Activated B cell treated with CpG ODN at 0.5 μM for 24 hours (primary cell): ENCODE data around the gene FAM168A. TPM values are rescaled to one million over a fixed set of nuclear protein-coding genes. Genes with fewer than 3 reads are reported as not detected.

ENCODE experiments used
- ATAC-seq: fragments of 200-7000 bp; cut with Tn5 transposase; one replicate; pipeline ENCODE4 v1.10.0; 2021; ENCODE audit warnings: low read depth, mild to moderate bottlenecking, moderate library complexity
- CTCF ChIA-PET: fragments of 350-600 bp; sonication (Branson Sonifier 250); formaldehyde crosslinking; loops from one replicate; lab custom pipeline; 2021; ENCODE audit warnings: antibody characterized with exemption; lab: Charles Lee
- POLR2A ChIA-PET: fragments of 350-600 bp; sonication (Branson Sonifier 250); formaldehyde crosslinking; loops from one replicate; lab custom pipeline; 2021; ENCODE audit warnings: antibody characterized with exemption; lab: Charles Lee
- DNase-seq: peaks from one replicate; pipeline ENCODE4 v3.0.0; 2022
- H3K27ac Mint-ChIP-seq: one replicate; pipeline ENCODE4 v1.8.0; 2020; ENCODE audit warnings: mixed read lengths
- H3K27me3 Mint-ChIP-seq: one replicate; pipeline ENCODE4 v1.8.0; 2021; ENCODE audit warnings: mixed read lengths
- H3K36me3 Mint-ChIP-seq: one replicate; pipeline ENCODE4 v1.8.0; 2021; ENCODE audit warnings: low read depth, mixed read lengths
- H3K4me1 Mint-ChIP-seq: one replicate; pipeline ENCODE4 v1.8.0; 2021; ENCODE audit warnings: mixed read lengths
- H3K4me3 Mint-ChIP-seq: one replicate; pipeline ENCODE4 v1.8.0; 2020; ENCODE audit warnings: mild to moderate bottlenecking, mixed read lengths
- H3K9me3 Mint-ChIP-seq: one replicate; pipeline ENCODE4 v1.8.0; 2020; ENCODE audit warnings: mixed read lengths
- intact Hi-C: fragments of 100-400 bp; cut with micrococcal nuclease; formaldehyde crosslinking; loops from one replicate; pipeline ENCODE4 v1.15.1; 2024
- total RNA-seq: library from RNA; stranded (reverse); gene quantifications from 2 replicates; pipeline ENCODE4 v1.2.3, GENCODE V29; 2022
- TF ChIP-seq, protein P1 (sequence below): fragments of 200-600 bp; IDR thresholded peaks from one replicate; pipeline ENCODE4 v1.8.0; 2022; ENCODE audit warnings: antibody characterized with exemption, mild to moderate bottlenecking

Gene FAM168A
- total RNA-seq, 1 donor from 2014 or later, result 16.5 TPM

DNA sequence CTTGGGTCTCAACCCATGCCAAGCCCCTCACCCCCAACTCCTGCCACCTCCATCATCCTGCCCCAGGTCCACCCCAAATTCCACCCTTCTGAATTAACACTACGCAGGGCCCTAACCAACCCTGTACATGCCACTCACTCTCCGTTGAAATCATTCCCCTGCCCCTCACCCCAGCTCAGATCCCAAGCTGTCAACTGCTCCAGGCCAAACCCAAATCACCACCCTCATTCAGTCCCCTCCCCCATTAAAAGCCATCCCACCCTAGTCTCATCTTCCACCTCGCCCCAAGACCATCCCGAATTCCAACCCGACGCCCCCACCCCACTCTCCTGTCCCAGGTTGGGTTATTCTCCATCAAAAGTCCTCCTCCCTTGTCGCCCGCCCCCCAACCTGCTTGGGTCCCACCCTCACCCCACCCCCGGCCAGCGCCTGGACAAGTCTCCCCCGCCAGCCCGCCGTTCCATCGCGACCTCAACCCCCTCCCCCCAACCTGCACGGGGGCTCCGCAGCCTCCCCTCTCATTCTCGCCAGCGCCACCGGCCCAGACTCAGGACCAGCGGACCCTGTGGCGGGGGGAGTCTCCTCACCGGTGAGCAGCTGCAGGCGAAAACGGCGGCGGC, 466 bp downstream of the FAM168A start:
- peaks cover 6% of the 10 kb centered on the region for H3K36me3 Mint-ChIP-seq
- H3K9me3 Mint-ChIP-seq, result no peaks in the 10 kb centered on the region
- peaks cover 28% of the 10 kb centered on the region for H3K4me1 Mint-ChIP-seq
- peak overlapping the region; percentile 88 for H3K27ac Mint-ChIP-seq
- ChIA-PET POLR2A (interaction anchor here (0.6 to 0.9 kb wide), 3 partner anchors 186 to 214 kb away, joined by 3 to 8 read pairs (median 5); no protein-coding TSS in a partner anchor), CTCF (no interaction called here)
- intact Hi-C loops, result loop anchor here (5.0 kb wide), 1 partner anchor 800 kb away; the partner anchor contains the start of gene PGM2L1
- no peak for ATAC-seq
- H3K4me3 Mint-ChIP-seq, result peak overlapping the region; percentile 92
- no peaks in the 10 kb centered on the region for H3K27me3 Mint-ChIP-seq
- DNase-seq, result no peak
- TF ChIP-seq, protein P1, sequence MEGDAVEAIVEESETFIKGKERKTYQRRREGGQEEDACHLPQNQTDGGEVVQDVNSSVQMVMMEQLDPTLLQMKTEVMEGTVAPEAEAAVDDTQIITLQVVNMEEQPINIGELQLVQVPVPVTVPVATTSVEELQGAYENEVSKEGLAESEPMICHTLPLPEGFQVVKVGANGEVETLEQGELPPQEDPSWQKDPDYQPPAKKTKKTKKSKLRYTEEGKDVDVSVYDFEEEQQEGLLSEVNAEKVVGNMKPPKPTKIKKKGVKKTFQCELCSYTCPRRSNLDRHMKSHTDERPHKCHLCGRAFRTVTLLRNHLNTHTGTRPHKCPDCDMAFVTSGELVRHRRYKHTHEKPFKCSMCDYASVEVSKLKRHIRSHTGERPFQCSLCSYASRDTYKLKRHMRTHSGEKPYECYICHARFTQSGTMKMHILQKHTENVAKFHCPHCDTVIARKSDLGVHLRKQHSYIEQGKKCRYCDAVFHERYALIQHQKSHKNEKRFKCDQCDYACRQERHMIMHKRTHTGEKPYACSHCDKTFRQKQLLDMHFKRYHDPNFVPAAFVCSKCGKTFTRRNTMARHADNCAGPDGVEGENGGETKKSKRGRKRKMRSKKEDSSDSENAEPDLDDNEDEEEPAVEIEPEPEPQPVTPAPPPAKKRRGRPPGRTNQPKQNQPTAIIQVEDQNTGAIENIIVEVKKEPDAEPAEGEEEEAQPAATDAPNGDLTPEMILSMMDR, result no peak

DNA sequence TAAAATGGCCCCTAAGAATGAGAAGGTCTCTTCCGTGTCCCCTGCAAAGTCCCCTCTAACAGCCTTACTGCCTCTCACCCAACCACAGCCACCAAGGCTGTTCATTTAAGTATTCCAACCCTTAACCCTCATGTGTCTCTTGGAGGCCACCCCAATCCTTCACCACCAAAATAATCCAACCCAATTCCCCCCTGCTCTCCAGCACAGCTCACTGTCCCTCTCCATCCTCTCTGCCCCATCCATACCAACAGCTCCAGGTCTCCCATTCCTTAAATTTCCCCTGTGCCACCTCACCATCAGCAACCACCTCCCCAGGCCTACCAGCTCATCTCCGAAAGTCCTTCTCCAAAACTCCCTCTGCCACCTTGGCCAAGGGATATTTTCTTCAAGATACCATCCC, 1.4 kb downstream of the FAM168A start:
- ATAC-seq, result no peak
- DNase-seq, result no peak
- H3K27ac Mint-ChIP-seq, result peak overlapping the region; percentile 1
- CTCF ChIA-PET, result no interaction called here
- no peaks in the 10 kb centered on the region for H3K27me3 Mint-ChIP-seq
- intact Hi-C loops, result loop anchor here (5.0 kb wide), 1 partner anchor 801 kb away; the partner anchor contains the start of gene PGM2L1
- peak overlapping the region; percentile 92 for H3K4me3 Mint-ChIP-seq
- peaks cover 35% of the 10 kb centered on the region for H3K4me1 Mint-ChIP-seq
- H3K36me3 Mint-ChIP-seq, result peaks cover 6% of the 10 kb centered on the region
- no peaks in the 10 kb centered on the region for H3K9me3 Mint-ChIP-seq
- TF ChIP-seq, protein P1, result no peak
- POLR2A ChIA-PET, result interaction anchor here (0.6 kb wide), 1 partner anchor 139 kb away, joined by 3 read pairs; no protein-coding TSS in a partner anchor

DNA sequence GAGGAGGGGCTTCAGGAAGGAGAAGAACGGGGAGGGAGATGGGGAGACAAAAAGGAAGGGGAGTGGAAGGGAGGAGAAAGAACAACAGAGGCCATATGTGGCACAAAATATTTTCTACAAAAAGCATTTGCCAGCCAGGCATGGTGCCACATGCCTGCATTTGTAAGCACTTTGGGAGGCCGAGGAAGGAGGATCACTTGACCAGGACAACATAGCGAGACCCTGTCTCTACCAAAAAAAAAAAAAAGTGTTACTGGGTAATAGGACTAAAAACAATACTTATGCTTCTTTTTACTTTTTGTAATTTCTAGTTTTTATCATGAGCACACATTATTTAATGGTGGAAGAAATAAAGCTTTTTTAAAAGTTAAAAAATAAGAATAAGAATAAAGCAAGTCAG, 5.3 kb downstream of the FAM168A start:
- TF ChIP-seq, protein P1, result no peak
- intact Hi-C loops, result no loop called here
- ATAC-seq (no peak), DNase-seq (no peak)
- Mint-ChIP-seq H3K4me1 (peaks cover 38% of the 10 kb centered on the region), H3K36me3 (no peaks in the 10 kb centered on the region), H3K27ac (no peak overlapping the region), H3K4me3 (no peak overlapping the region), H3K9me3 (no peaks in the 10 kb centered on the region), H3K27me3 (no peaks in the 10 kb centered on the region)
- POLR2A ChIA-PET, result interaction anchor here (0.6 kb wide), 1 partner anchor 52 kb away, joined by 6 read pairs; no protein-coding TSS in a partner anchor
- CTCF ChIA-PET, result no interaction called here

DNA sequence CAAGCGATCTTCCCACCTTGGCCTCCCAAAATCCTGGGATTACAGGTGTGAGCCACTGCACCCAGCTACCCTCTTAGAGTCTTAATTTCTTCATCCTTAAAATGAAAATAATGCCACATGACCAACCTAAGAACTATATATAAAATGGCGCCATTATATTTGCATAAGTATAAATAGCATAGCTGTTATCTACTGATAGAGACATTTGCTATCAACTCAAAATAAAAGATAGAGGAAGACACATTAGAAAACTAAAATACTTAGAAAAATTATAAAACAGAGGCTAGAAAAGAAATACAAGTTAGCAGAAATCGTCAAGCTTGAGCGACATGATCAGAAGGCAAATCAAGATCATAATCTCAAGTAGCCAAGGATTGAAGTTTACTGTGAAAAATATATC, 6.2 kb downstream of the FAM168A start:
- Mint-ChIP-seq H3K9me3 (no peaks in the 10 kb centered on the region), H3K4me1 (peaks cover 30% of the 10 kb centered on the region), H3K27me3 (no peaks in the 10 kb centered on the region), H3K4me3 (no peak overlapping the region), H3K27ac (no peak overlapping the region), H3K36me3 (no peaks in the 10 kb centered on the region)
- TF ChIP-seq, protein P1, result no peak
- intact Hi-C loops, result no loop called here
- DNase-seq (no peak), ATAC-seq (no peak)
- POLR2A ChIA-PET, result no interaction called here
- CTCF ChIA-PET, result interaction anchor here (1.1 kb wide), 1 partner anchor 10 kb away, joined by 3 read pairs; no protein-coding TSS in a partner anchor

DNA sequence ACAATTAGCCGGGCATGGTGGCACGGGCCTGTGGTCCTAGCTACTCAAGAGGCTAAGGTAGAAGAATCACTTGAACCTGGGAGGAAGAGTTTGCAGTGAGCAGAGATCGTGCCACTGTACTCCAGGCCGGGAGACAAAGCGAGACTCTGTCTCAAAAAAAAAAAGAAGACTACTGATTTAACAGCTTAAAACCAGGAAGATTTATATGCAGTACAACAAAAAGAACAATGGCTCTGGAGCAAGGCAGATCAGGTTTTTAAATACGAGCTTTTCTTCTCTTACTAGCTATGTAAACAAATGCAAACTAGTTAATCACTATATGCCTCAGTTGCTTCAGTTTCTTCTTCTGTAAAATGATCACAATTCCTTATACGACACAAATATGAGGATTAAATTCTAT, 6.9 kb downstream of the FAM168A start:
- Mint-ChIP-seq H3K4me3 (no peak overlapping the region), H3K4me1 (peaks cover 26% of the 10 kb centered on the region), H3K36me3 (no peaks in the 10 kb centered on the region), H3K27ac (no peak overlapping the region), H3K9me3 (no peaks in the 10 kb centered on the region), H3K27me3 (no peaks in the 10 kb centered on the region)
- DNase-seq, result no peak
- CTCF ChIA-PET, result interaction anchor here (1.1 kb wide), 1 partner anchor 11 kb away, joined by 3 read pairs; no protein-coding TSS in a partner anchor
- TF ChIP-seq, protein P1, result no peak
- POLR2A ChIA-PET, result no interaction called here
- intact Hi-C loops, result no loop called here
- no peak for ATAC-seq
